ENCODE results near the gene SFRP5.

DNA sequence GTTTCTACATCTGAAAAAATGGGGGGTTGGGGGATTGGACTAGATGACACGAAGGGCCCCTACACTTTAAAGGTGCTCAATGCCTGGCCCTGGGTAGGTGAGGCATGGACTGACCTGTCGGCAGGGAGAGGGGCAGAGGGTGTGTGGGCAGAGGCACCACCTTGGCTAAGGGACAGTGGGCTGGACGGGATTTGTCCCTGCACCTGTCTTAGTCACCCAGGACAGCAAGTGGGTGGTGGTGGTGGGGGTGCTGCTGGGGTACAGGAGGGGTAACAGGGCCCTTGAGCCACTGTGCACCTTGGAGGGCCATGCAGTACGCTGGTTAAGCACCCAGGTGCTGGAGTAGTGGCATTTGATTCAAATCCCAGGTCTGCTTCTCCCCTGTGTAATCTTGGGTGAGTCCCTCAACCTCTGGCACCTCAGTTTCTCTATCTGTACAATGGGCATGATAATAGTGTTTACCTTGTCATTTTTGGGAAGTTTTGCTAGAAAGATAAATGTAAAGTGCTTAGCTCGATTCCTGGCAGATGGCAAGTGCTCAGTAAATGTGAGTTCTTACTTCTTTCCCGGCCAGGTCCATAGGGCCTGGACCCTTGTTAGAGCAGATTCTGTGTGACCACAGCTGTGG, 18.1 kb upstream of the SFRP5 start:
- TF ChIP-seq, protein P1, sequence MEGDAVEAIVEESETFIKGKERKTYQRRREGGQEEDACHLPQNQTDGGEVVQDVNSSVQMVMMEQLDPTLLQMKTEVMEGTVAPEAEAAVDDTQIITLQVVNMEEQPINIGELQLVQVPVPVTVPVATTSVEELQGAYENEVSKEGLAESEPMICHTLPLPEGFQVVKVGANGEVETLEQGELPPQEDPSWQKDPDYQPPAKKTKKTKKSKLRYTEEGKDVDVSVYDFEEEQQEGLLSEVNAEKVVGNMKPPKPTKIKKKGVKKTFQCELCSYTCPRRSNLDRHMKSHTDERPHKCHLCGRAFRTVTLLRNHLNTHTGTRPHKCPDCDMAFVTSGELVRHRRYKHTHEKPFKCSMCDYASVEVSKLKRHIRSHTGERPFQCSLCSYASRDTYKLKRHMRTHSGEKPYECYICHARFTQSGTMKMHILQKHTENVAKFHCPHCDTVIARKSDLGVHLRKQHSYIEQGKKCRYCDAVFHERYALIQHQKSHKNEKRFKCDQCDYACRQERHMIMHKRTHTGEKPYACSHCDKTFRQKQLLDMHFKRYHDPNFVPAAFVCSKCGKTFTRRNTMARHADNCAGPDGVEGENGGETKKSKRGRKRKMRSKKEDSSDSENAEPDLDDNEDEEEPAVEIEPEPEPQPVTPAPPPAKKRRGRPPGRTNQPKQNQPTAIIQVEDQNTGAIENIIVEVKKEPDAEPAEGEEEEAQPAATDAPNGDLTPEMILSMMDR (IDR thresholded peaks at IDR 0.05) = no peak
- TF ChIP-seq EZH2 (IDR thresholded peaks at IDR 0.05) (no peak), EZH2phosphoT487 (IDR thresholded peaks at IDR 0.05) (no peak)
